HG02943 (cell line): ENCODE data around the gene ZNF776.
"Not testable (repeated sequence)": the region's sequence is repeated elsewhere in the genome, so short reads cannot be mapped to it uniquely, and the experiment has no call there.

Experiments used
- ATAC-seq: cut with Tn5 transposase; IDR thresholded peaks from one replicate; pipeline ENCODE4 v1.9.1; 2021; ENCODE audit warnings: mild to moderate bottlenecking, low read depth, moderate library complexity; ENCODE audit not compliant: unreplicated experiment

The ZNF776 gene

GRCh38 chr19:57746580-57747471, at the start of gene ZNF776:
ZNF776 (plus strand) TSS chr19:57746815; CDS start chr19:57747059, 244 bp downstream.
- ATAC-seq, result peak; percentile 96

DNA sequence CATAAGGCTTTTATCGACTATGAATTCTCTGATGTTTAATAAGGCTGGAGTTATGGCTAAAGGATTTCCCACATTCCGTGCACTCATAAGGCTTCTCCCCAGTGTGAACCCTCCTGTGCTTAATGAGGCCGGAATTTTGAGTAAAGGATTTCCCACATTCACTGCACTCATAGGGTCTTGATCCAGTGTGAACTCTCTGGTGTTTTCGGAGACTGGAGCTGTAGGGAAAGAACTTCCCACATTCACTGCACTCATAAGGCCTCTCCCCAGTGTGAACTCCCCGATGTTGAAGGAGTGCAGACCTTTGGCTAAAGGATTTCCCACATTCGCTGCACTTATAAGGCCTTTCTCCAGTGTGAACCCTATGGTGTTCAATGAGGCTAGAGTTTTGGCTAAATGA, 45.0 kb upstream of the ZNF776 start:
- ATAC-seq, result no peak

DNA sequence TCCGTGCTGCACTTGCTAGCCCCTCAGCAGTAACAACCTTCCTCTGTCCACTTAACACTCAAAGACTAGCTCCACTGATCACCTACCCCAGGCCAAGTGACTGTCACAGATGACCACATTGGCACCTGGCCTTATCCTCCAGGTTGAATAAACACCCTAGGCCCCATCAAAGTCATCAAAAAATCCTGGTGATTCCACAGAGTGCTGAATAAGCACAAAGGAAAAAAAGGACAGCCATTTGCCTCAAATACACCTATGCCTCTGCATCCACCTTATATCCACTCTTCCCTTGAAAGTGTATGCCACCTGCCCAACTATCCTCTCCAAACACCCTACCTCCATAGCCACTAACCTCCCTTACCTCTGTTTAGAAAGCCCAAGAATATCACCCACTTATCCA, 40.3 kb upstream of the ZNF776 start:
- no peak for ATAC-seq

GRCh38 chr19:57708641-57709361, 37.8 kb upstream of the ZNF776 start, which contains the start of gene ZNF154:
ZNF154 (minus strand) TSS chr19:57709204; CDS start chr19:57708971, 233 bp downstream.
- no peak for ATAC-seq

DNA sequence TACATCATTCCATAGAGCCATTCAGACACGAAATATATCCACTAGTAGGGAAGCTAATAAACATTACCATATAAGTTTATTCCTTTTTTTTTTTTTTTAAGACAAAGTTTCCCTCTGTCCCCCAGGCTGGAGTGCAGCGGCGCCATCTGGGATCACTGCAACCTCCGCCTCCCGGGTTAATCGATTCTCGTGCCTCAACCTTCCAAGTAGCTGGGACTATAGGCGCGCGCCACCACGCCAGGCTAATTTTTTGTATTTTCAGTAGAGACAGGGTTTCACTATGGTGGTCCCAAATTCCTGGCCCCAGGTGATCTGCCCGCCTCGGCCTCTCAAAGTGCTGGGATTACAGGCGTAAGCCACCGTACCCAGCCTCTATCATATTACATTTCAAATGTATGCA, 37.0 kb upstream of the ZNF776 start:
- ATAC-seq, result no peak

- ATAC-seq, result no peak
Observed at GRCh38 chr19:57712222-57712621, 34.4 kb upstream of the ZNF776 start.

GRCh38 chr19:57719424-57719823, 27.2 kb upstream of the ZNF776 start:
- ATAC-seq, result no peak

DNA sequence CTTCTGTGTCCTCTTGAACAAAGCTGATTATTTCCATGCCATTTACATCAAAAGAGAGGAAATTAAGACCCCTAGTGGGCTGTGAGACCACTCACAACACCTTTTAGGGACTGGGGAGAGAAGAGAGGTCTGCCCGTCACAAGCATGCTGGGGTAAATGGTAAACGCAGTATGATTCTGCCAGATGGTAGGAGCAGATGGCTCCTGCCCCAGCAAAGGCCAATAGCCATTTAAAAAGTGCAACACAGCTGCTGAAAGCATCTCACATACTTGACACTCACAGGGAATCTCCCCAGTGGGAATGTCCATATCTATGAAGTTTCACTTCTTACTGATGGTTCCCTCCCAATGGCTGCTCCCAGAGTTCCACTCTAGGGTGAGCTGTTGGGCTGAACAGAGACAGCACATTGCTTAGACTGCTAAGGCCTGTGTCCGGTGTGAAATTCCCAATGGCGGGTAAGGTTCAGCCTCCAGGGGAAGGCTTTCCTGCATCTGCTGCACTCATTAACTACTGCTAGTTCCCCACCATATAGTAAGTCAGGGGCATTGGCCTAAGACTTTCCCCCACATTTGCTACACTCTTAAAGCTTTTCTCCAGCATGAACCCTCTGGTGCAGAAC, 26.6 kb upstream of the ZNF776 start:
- no peak for ATAC-seq

DNA sequence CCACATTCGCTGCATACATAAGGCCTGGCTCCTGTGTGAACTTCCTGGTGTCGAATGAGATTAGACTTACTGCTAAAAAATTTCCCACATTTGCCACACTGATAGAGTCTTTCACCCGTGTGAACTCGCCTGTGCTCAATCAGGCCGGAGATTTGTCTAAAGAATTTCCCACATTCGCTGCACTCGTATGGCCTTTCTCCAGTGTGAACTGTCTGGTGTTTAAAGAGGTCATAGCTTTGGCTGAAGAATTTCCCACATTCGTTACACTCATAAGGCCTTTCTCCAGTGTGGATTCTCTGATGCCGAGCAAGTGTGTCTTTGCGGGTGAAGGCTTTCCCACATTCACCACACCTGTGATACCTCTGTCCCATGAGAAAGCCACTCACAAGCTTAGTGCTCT, 25.7 kb upstream of the ZNF776 start:
- ATAC-seq, result no peak

DNA sequence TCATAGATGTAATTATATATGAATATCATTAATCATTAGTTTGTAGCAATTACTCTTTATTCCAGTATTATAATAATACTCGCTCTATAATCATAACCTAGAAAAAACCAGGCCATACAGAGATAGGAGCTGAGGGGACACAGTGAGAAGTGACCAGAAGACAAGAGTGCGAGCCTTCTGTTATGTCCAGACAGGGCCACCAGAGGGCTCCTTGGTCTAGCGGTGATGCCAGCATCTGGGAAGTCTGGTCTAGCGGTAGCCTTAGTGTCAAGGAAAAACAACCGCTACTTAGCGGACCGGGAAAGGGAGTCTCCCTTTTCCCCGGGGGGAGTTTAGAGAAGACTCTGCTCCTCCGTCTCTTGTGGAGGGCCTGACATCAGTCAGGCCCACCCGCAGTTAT, 8.3 kb upstream of the ZNF776 start:
- not testable (repeated sequence) for ATAC-seq

DNA sequence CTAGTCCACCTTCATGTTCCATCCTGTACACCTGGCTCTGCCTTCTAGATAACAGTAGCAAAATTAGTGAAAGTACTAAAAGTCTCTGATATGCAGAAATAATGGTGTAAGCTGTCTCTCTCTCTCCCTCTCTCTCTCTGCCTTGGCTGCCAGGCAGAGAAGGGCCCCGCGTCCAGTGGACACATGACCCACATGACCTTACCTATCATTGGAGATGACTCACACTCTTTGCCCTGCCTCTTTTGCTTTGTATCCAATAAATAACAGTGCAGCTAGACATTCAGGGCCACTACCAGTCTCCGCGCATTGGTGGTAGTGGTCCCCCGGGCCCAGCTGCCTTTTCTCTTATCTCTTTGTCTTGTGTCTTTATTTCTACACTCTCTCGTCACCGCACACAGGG, 7.8 kb upstream of the ZNF776 start:
- not testable (repeated sequence) for ATAC-seq

GRCh38 chr19:57747472-57747807, 825 bp downstream of the ZNF776 start:
- ATAC-seq, result no peak

DNA sequence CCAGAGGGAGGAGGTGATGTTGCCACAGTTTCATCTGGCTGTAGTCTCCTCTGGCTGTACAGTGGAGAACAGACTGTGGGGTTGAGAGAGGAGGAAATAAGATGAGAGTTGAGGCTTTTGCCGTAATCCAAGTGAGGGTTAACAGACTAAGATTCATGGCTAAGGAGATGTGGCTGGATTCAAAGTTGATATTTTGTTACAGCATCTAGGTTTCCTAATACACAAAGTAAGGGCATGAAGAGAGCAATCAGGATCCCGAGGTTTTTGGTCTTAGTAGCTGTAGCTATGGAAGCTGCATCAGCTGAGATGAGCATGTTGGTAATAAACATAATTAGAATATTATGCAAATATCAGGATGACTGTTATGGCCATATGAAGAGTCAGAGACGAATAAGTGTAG, 1.4 kb downstream of the ZNF776 start:
- no peak for ATAC-seq

GRCh38 chr19:57754091-57754673, 7.6 kb downstream of the ZNF776 start:
- ATAC-seq, result no peak

- no peak for ATAC-seq
Observed at GRCh38 chr19:57755031-57755430, 8.4 kb downstream of the ZNF776 start.

GRCh38 chr19:57757941-57758340, 11.3 kb downstream of the ZNF776 start:
- no peak for ATAC-seq

DNA sequence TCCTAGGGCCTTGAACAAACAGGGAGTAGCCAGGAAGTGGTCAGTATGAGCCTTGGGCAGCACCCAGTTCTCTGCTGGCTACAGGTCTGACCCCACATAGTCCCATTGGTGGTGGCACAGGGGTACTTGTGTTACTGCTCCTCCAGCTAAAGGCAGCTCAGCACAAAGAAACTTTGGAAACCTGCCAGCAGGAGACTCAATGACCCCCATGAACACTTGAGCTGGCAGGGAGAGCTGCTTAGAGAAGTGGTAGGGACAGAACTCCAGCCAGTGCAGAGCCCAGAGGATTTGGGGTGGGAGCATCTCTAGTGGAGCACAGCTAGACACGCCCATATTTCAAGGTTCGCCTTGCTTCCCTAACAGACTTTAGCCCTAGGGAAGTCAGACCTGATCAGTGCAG, 12.5 kb downstream of the ZNF776 start:
- ATAC-seq, result no peak

GRCh38 chr19:57769345-57770131, 22.9 kb downstream of the ZNF776 start, which contains the start of gene ZNF586:
ZNF586 (plus strand) TSS chr19:57769676; CDS start chr19:57769843, 167 bp downstream.
- peak; percentile 99 for ATAC-seq

GRCh38 chr19:57771417-57771816, 24.8 kb downstream of the ZNF776 start:
- ATAC-seq, result no peak

GRCh38 chr19:57773488-57773887, 26.9 kb downstream of the ZNF776 start:
- ATAC-seq, result no peak
